HepG2 (cell line): ENCODE results near the gene CLEC20A. TPM values are rescaled to one million over a fixed set of nuclear protein-coding genes. Genes with fewer than 3 reads are reported as not detected.
A peak's percentile ranks its signal among the peaks of the same experiment; 100 is the strongest.

ENCODE experiments used
- ATAC-seq: fragments of 200-7000 bp; cut with Tn5 transposase; 3 replicates; pipeline ENCODE4 v1.9.1; 2020; ENCODE audit warnings: mild to moderate bottlenecking, moderate library complexity
- BruUV-seq: library from RNA; stranded (reverse); fragments of 400-500 nt; replicated peaks from 2 replicates; lab custom pipeline; 2021; lab: Mats Ljungman, UMichigan
- CTCF ChIA-PET: fragments of 300-600 bp; formaldehyde crosslinking; extraction: SDS; loops from one replicate; lab custom pipeline; 2021; ENCODE audit warnings: low total read pairs, inconsistent platforms, low intra/inter-chr PET ratio; lab: Yijun Ruan, JAX
- POLR2A ChIA-PET: fragments of 350-600 bp; sonication (Branson Sonifier 250); formaldehyde crosslinking; loops from one replicate; lab custom pipeline; 2020; ENCODE audit warnings: antibody characterized with exemption, inconsistent platforms; lab: Yijun Ruan, JAX
- DNase-seq: peaks from one replicate; pipeline ENCODE4 v3.0.0-alpha.2; 2015; ENCODE audit warnings: low spot score
- FAIRE-seq: peaks from 3 replicates; lab custom pipeline; 2011; peaks lifted over from hg19 to GRCh38; lab: Jason Lieb, UNC
- H2AFZ ChIP-seq: one replicate; pipeline ENCODE4 v1.6.1; 2011; ENCODE audit warnings: low read length, inconsistent platforms
- H3K27ac ChIP-seq: fragments of 300-600 bp; 3 replicates; pipeline ENCODE4 v1.8.0; 2011; ENCODE audit warnings: mixed run types, mild to moderate bottlenecking, mixed read lengths, low read length, inconsistent platforms; ENCODE audit not compliant: insufficient read depth; ENCODE audit errors: extremely low read length
- H3K27me3 ChIP-seq, 2 experiments: fragments of 200-600 bp in 1 of 2; 2 replicates in 1 of 2; 3 replicates in 1 of 2; pipeline versions ENCODE4 v1.6.0 to v1.8.0; 2011; ENCODE audit warnings: low read length in 2 of 2, mild to moderate bottlenecking in 2 of 2, moderate library complexity in 2 of 2, inconsistent platforms in 1 of 2; ENCODE audit not compliant: insufficient read depth in 2 of 2, control insufficient read depth in 1 of 2
- H3K36me3 ChIP-seq, 2 experiments: fragments of 200-600 bp in 1 of 2; replicated peaks in 1 of 2; 2 replicates in 1 of 2; 3 replicates in 1 of 2; pipeline versions ENCODE4 v1.5.1 to v1.8.0; 2011; ENCODE audit warnings: low read length in 2 of 2, inconsistent platforms in 1 of 2; ENCODE audit not compliant: insufficient read depth in 2 of 2, control insufficient read depth in 1 of 2
- H3K4me1 ChIP-seq: 2 replicates; pipeline ENCODE4 v1.5.1; 2012; ENCODE audit warnings: low read length, inconsistent platforms; ENCODE audit not compliant: insufficient read depth
- H3K4me2 ChIP-seq: 2 replicates; pipeline ENCODE4 v1.6.0; 2011; ENCODE audit warnings: low read depth, low read length, inconsistent platforms
- H3K4me3 ChIP-seq, 3 experiments: fragments of 200-600 bp in 1 of 3; sonication (generic), shearing (Covaris generic) in 1 of 3; replicated peaks in 1 of 3; 2 replicates each; pipeline ENCODE4 v1.5.1; 2011 to 2016; ENCODE audit warnings: low read length in 3 of 3, inconsistent platforms in 2 of 3, low read depth in 2 of 3, mild to moderate bottlenecking in 2 of 3, control low read depth in 1 of 3, mixed read lengths in 1 of 3; ENCODE audit not compliant: insufficient read depth in 1 of 3
- H3K79me2 ChIP-seq: one replicate; pipeline ENCODE4 v1.6.1; 2011; ENCODE audit warnings: low read length, inconsistent platforms; ENCODE audit not compliant: insufficient read depth
- H3K9ac ChIP-seq: 2 replicates; pipeline ENCODE4 v1.6.0; 2011; ENCODE audit warnings: mild to moderate bottlenecking, low read depth, low read length, inconsistent platforms; ENCODE audit not compliant: insufficient read depth
- H3K9me3 ChIP-seq: 2 replicates; pipeline ENCODE4 v1.5.1; 2012; ENCODE audit warnings: mild to moderate bottlenecking, low read length
- H4K20me1 ChIP-seq: 2 replicates; pipeline ENCODE4 v1.6.0; 2011; ENCODE audit warnings: inconsistent platforms, mild to moderate bottlenecking, low read length, moderate library complexity; ENCODE audit not compliant: insufficient read depth
- AKAP8 ChIP-seq: sonication (generic); formaldehyde crosslinking; IDR thresholded peaks from 2 replicates; pipeline ENCODE4 v1.5.1; 2020; ENCODE audit warnings: mild to moderate bottlenecking, missing genetic modification reagents
- BATF2 ChIP-seq: sonication (generic); formaldehyde crosslinking; IDR thresholded peaks from 2 replicates; pipeline ENCODE4 v1.8.0; 2022; ENCODE audit warnings: mild to moderate bottlenecking, missing genetic modification reagents, moderate library complexity
- CHD4 ChIP-seq: fragments of 200-600 bp; sonication (generic); IDR thresholded peaks from 2 replicates; pipeline ENCODE4 v1.7.0; 2017; ENCODE audit warnings: mild to moderate bottlenecking, low read length, borderline replicate concordance
- FOXA3 ChIP-seq: IDR thresholded peaks from 2 replicates; pipeline ENCODE4 v1.6.1; 2016; ENCODE audit warnings: missing genetic modification reagents, missing compliant biosample characterization
- GZF1 ChIP-seq: sonication (generic); formaldehyde crosslinking; IDR thresholded peaks from 2 replicates; pipeline ENCODE4 v1.5.1; 2020; ENCODE audit warnings: mild to moderate bottlenecking, missing genetic modification reagents
- JUNB ChIP-seq: sonication (generic); formaldehyde crosslinking; IDR thresholded peaks from 2 replicates; pipeline ENCODE4 v1.8.0; 2022; ENCODE audit warnings: missing genetic modification reagents, mild to moderate bottlenecking, borderline replicate concordance
- NONO ChIP-seq, 2 experiments: fragments of 450-650 bp in 1 of 2; sonication (generic) in 1 of 2; formaldehyde crosslinking in 1 of 2; IDR thresholded peaks in 1 of 2; conservative IDR thresholded peaks in 1 of 2; 2 replicates each; pipeline versions ENCODE4 v1.6.1 to v1.8.0; 2017 to 2022; ENCODE audit warnings: mild to moderate bottlenecking in 1 of 2, missing genetic modification reagents in 1 of 2, moderate library complexity in 1 of 2
- RXRA ChIP-seq: sonication (generic); formaldehyde crosslinking; IDR thresholded peaks from 2 replicates; pipeline ENCODE4 v1.5.1; 2020; ENCODE audit warnings: missing genetic modification reagents
- SMYD3 ChIP-seq: sonication (generic); formaldehyde crosslinking; IDR thresholded peaks from 2 replicates; pipeline ENCODE4 v1.8.1; 2023; ENCODE audit warnings: mild to moderate bottlenecking, missing genetic modification reagents
- SOX5 ChIP-seq: IDR thresholded peaks from 2 replicates; pipeline ENCODE4 v1.6.1; 2016; ENCODE audit warnings: borderline replicate concordance
- TBX3 ChIP-seq: fragments of 450-650 bp; IDR thresholded peaks from 2 replicates; pipeline ENCODE4 v1.6.1; 2017; ENCODE audit warnings: antibody characterized with exemption, mild to moderate bottlenecking, inconsistent platforms, borderline replicate concordance
- ZBTB14 ChIP-seq: sonication (generic); formaldehyde crosslinking; IDR thresholded peaks from 2 replicates; pipeline ENCODE4 v1.4.0; 2020; ENCODE audit warnings: missing genetic modification reagents
- ZIK1 ChIP-seq: sonication (generic); formaldehyde crosslinking; IDR thresholded peaks from 2 replicates; pipeline ENCODE4 v1.5.0; 2020; ENCODE audit warnings: mild to moderate bottlenecking, low read depth, missing genetic modification reagents, borderline replicate concordance
- ZNF607 ChIP-seq: sonication (generic); formaldehyde crosslinking; IDR thresholded peaks from 2 replicates; pipeline ENCODE4 v1.5.1; 2020; ENCODE audit warnings: missing genetic modification reagents, mild to moderate bottlenecking, borderline replicate concordance
- ZNF766 ChIP-seq: sonication (generic); formaldehyde crosslinking; IDR thresholded peaks from 2 replicates; pipeline ENCODE4 v1.5.0; 2020; ENCODE audit warnings: missing genetic modification reagents, borderline replicate concordance
- ZNF768 ChIP-seq: sonication (generic); formaldehyde crosslinking; IDR thresholded peaks from 2 replicates; pipeline ENCODE4 v1.4.0; 2020; ENCODE audit warnings: missing genetic modification reagents
- ZNF770 ChIP-seq: sonication (generic); formaldehyde crosslinking; IDR thresholded peaks from 2 replicates; pipeline ENCODE4 v1.5.0; 2020; ENCODE audit warnings: mild to moderate bottlenecking, missing genetic modification reagents
- WGBS: methylation state at CpG from one replicate; pipeline ENCODE4 v1.1.6; 2017; ENCODE audit warnings: low lambda C conversion rate; 5-methylcytosine and 5-hydroxymethylcytosine counted together
- in situ Hi-C: cut with HindIII; loops from 2 replicates; pipeline ENCODE4 v1.10.0; 2017; ENCODE audit warnings: low pct_unique_long_range_greater_than_20kb; ENCODE audit not compliant: extremely low pct_ligation_motif_present
- intact Hi-C: fragments of 100-400 bp; cut with micrococcal nuclease; formaldehyde crosslinking; loops from one replicate; pipeline ENCODE4 v1.10.0; 2022; ENCODE audit not compliant: unreplicated experiment
- polyA plus RNA-seq, 8 experiments: library from polyadenylated mRNA; depleted of rRNA in 3 of 8; stranded (reverse) in 7 of 8; unstranded in 1 of 8; fragments of >200 nt; fragmentation: Illumina TruSeq in 4 of 8; extraction: Trizol in 4 of 8; gene quantifications; 2 replicates each; pipeline versions ENCODE4 v1.2.1 to v1.2.3, GENCODE V29; 2011 to 2016; ENCODE audit warnings: low read depth in 4 of 8, missing spikeins in 1 of 8, mixed read lengths in 1 of 8; ENCODE audit not compliant: insufficient read depth in 1 of 8
- total RNA-seq, 5 experiments: library from RNA; depleted of rRNA; stranded (reverse); fragments of >200 nt; fragmentation: Illumina TruSeq; extraction: Trizol; gene quantifications; 2 replicates each; pipeline ENCODE4 v1.2.3, GENCODE V29; 2016; ENCODE audit warnings: low read depth in 1 of 5

Gene CLEC20A
- total and polyA plus RNA-seq, 2 of the 13 experiments (the other 11 are each of a cell fraction or from before 2014, with no cell fraction given), result not detected

GRCh38 chr1:178528953-178529335 lies 32.2 kb upstream of the CLEC20A start:
- peak overlapping the region; percentile 58; the same call in 1 of the 2 replicates for H3K4me2 ChIP-seq
- CTCF ChIA-PET, result no interaction called here
- H3K27ac ChIP-seq, result no peak overlapping the region
- DNase-seq (no peak), FAIRE-seq (no peak)
- peaks cover 0 to 10% of the 10 kb centered on the region in 2 experiments; a peak in 2 of 5 replicates for H3K27me3 ChIP-seq
- no peaks in the 10 kb centered on the region for H3K36me3 ChIP-seq
- 65% methylated on average over 4 of the region's 4 CpGs for WGBS
- H3K9ac ChIP-seq, result no peak overlapping the region
- TF ChIP-seq ZNF770 (CRISPR knock-in tag), result no peak
- TF ChIP-seq ZNF607 (CRISPR knock-in tag), result no peak
- TF ChIP-seq JUNB (CRISPR knock-in tag), result no peak
- TF ChIP-seq BATF2, result no peak
- no peak for TF ChIP-seq RXRA (CRISPR knock-in tag)
- TF ChIP-seq ZBTB14 (CRISPR knock-in tag), result no peak
- TF ChIP-seq SOX5 (CRISPR knock-in tag), result no peak
- TF ChIP-seq ZNF768, result no peak
- TF ChIP-seq TBX3, result no peak
- no peak for TF ChIP-seq NONO (IDR thresholded peaks at IDR 0.05)
- TF ChIP-seq NONO (CRISPR knock-in tag; conservative IDR thresholded peaks at IDR 0.05), result no peak
- no peak for TF ChIP-seq SMYD3 (CRISPR knock-in tag)
- TF ChIP-seq ZIK1 (CRISPR knock-in tag), result no peak
- TF ChIP-seq AKAP8 (CRISPR knock-in tag), result no peak
- no peak for TF ChIP-seq CHD4
- no peak for TF ChIP-seq FOXA3
- no peak for TF ChIP-seq GZF1 (CRISPR knock-in tag)
- TF ChIP-seq ZNF766, result no peak
- TF ChIP-seq, all 625 proteins: peak for 0
- intact Hi-C loops (loop anchor here (2.0 kb wide), 1 partner anchor 218 kb away; no protein-coding TSS in a partner anchor), in situ Hi-C loops (no loop called here)
- no peak overlapping the region for H2AFZ ChIP-seq
- H3K79me2 ChIP-seq, result no peaks in the 10 kb centered on the region
- no peak overlapping the region for H3K4me3 ChIP-seq
- no peak; the same call in 2 of the 3 replicates for ATAC-seq
- H3K4me1 ChIP-seq, result peaks cover 45% of the 10 kb centered on the region
- H4K20me1 ChIP-seq, result no peaks in the 10 kb centered on the region
- no peaks in the 10 kb centered on the region for H3K9me3 ChIP-seq
- POLR2A ChIA-PET, result interaction anchor here (1.4 kb wide), 1 partner anchor 13 kb away, joined by 6 read pairs; no protein-coding TSS in a partner anchor
- BruUV-seq, result no TSS peak
